HCT116 (cell line): Measurements from ENCODE around the gene UBE2V1. TPM values are rescaled to one million over a fixed set of nuclear protein-coding genes. Genes with fewer than 3 reads are reported as not detected.

Source experiments
- ATAC-seq: fragments of 200-7000 bp; cut with Tn5 transposase; 2 replicates; pipeline ENCODE4 v1.9.1; 2020; ENCODE audit warnings: mild to moderate bottlenecking, moderate library complexity
- BruUV-seq: library from RNA; stranded (reverse); fragments of 400-500 nt; replicated peaks from 2 replicates; lab custom pipeline; 2021; lab: Mats Ljungman, UMichigan
- CTCF ChIA-PET: fragments of 300-600 bp; sonication (Branson Sonifier 250); formaldehyde crosslinking; loops from one replicate; lab custom pipeline; 2021; ENCODE audit warnings: antibody characterized with exemption; lab: Charles Lee
- POLR2A ChIA-PET: fragments of 300-600, 350-600 bp; sonication (Branson Sonifier 250); formaldehyde crosslinking; loops from one replicate; lab custom pipeline; 2021; ENCODE audit warnings: antibody characterized with exemption; lab: Charles Lee
- RAD21 ChIA-PET, 2 experiments: fragments of 300-600 bp; sonication (Branson Sonifier 250); formaldehyde crosslinking; loops; one replicate each; lab custom pipeline; 2023; ENCODE audit warnings: low total read pairs in 2 of 2; ENCODE audit not compliant: uncharacterized antibody in 2 of 2, unreplicated experiment in 2 of 2, low non-redundant PET in 1 of 2; lab: Charles Lee
- DNase-seq: peaks from one replicate; pipeline ENCODE4 v3.0.0-alpha.2; 2010; ENCODE audit warnings: low read depth, low spot score
- H2AFZ ChIP-seq: fragments of 200-600 bp; shearing (Covaris generic), sonication (generic); 2 replicates; pipeline ENCODE4 v1.6.1; 2017; ENCODE audit warnings: low read depth, mixed run types, mixed read lengths, antibody characterized with exemption, low read length; ENCODE audit not compliant: poor library complexity, severe bottlenecking
- H3K27ac ChIP-seq: 2 replicates; pipeline ENCODE4 v1.5.1; 2012; ENCODE audit warnings: low read depth, low read length
- H3K27me3 ChIP-seq: fragments of 200-600 bp; sonication (generic); 2 replicates; pipeline ENCODE4 v1.6.1; 2016; ENCODE audit warnings: mixed run types, low read length, mixed read lengths; ENCODE audit not compliant: insufficient read depth
- H3K36me3 ChIP-seq, 2 experiments: fragments of 200-500 bp in 1 of 2; fragments of 200-600 bp in 1 of 2; sonication (Bioruptor generic) in 1 of 2; sonication (generic) in 1 of 2; 2 replicates each; pipeline versions ENCODE4 v1.5.1 to v1.6.1; 2014 to 2016; ENCODE audit warnings: low read length in 2 of 2, inconsistent platforms in 1 of 2, mixed read lengths in 1 of 2, mixed run types in 1 of 2; ENCODE audit not compliant: insufficient read depth in 2 of 2, control insufficient read depth in 1 of 2
- H3K4me1 ChIP-seq, 2 experiments: fragments of 200-600 bp in 1 of 2; sonication (generic) in 1 of 2; 2 replicates each; pipeline versions ENCODE4 v1.5.1 to v1.6.1; 2012 to 2017; ENCODE audit warnings: low read length in 2 of 2, inconsistent platforms in 1 of 2, mild to moderate bottlenecking in 1 of 2, mixed read lengths in 1 of 2, mixed run types in 1 of 2, moderate library complexity in 1 of 2; ENCODE audit not compliant: insufficient read depth in 2 of 2, control insufficient read depth in 1 of 2
- H3K4me2 ChIP-seq: fragments of 200-600 bp; sonication (generic); 2 replicates; pipeline ENCODE4 v1.6.1; 2017; ENCODE audit warnings: mixed run types, low read length, mixed read lengths
- H3K4me3 ChIP-seq, 2 experiments: fragments of 200-600 bp in 1 of 2; sonication (generic) in 1 of 2; replicated peaks in 1 of 2; 2 replicates each; pipeline ENCODE4 v1.5.1; 2011 to 2016; ENCODE audit warnings: low read length in 2 of 2, control low read depth in 1 of 2, low read depth in 1 of 2, mild to moderate bottlenecking in 1 of 2, mixed read lengths in 1 of 2, mixed run types in 1 of 2
- H3K79me2 ChIP-seq: fragments of 200-600 bp; sonication (generic); 2 replicates; pipeline ENCODE4 v1.6.1; 2017; ENCODE audit warnings: mild to moderate bottlenecking, mixed run types, low read length, moderate library complexity, mixed read lengths; ENCODE audit not compliant: insufficient read depth
- H3K9ac ChIP-seq: fragments of 200-600 bp; sonication (generic); 2 replicates; pipeline ENCODE4 v1.6.1; 2016; ENCODE audit warnings: low read length, mixed read lengths
- H3K9me2 ChIP-seq: fragments of 200-600 bp; sonication (generic), shearing (Covaris generic); 2 replicates; pipeline ENCODE4 v1.6.1; 2017; ENCODE audit warnings: mixed run types, mild to moderate bottlenecking, moderate library complexity; ENCODE audit not compliant: insufficient read depth
- H3K9me3 ChIP-seq, 2 experiments: fragments of 200-500 bp in 1 of 2; fragments of 200-600 bp in 1 of 2; sonication (Bioruptor generic) in 1 of 2; sonication (generic) in 1 of 2; 2 replicates each; pipeline ENCODE4 v1.6.1; 2014 to 2017; ENCODE audit warnings: low read length in 2 of 2, mixed read lengths in 2 of 2, inconsistent platforms in 1 of 2, low read depth in 1 of 2, mild to moderate bottlenecking in 1 of 2, mixed run types in 1 of 2, moderate library complexity in 1 of 2; ENCODE audit not compliant: control insufficient read depth in 1 of 2, insufficient read depth in 1 of 2
- H4K20me1 ChIP-seq: fragments of 200-600 bp; sonication (generic), shearing (Covaris generic); 2 replicates; pipeline ENCODE4 v1.6.1; 2017; ENCODE audit warnings: mixed run types, mild to moderate bottlenecking, moderate library complexity; ENCODE audit not compliant: insufficient read depth
- ATF3 ChIP-seq: IDR thresholded peaks from 2 replicates; pipeline ENCODE4 v1.6.1; 2012
- CEBPB ChIP-seq: IDR thresholded peaks from 2 replicates; pipeline ENCODE4 v1.6.1; 2012; ENCODE audit warnings: low read depth
- CTCF ChIP-seq, 3 experiments: fragments of 200-600 bp in 1 of 3; sonication (generic) in 1 of 3; IDR thresholded peaks in 2 of 3; conservative IDR thresholded peaks in 1 of 3; 2 replicates each; pipeline ENCODE4 v1.5.1; 2012 to 2017; ENCODE audit warnings: low read depth in 2 of 3, low read length in 2 of 3, antibody characterized with exemption in 1 of 3, borderline replicate concordance in 1 of 3, control low read depth in 1 of 3, mild to moderate bottlenecking in 1 of 3, mixed read lengths in 1 of 3, mixed run types in 1 of 3, moderate library complexity in 1 of 3; ENCODE audit not compliant: insufficient read depth in 1 of 3
- EGR1 ChIP-seq: IDR thresholded peaks from 2 replicates; pipeline ENCODE4 v1.6.1; 2012; ENCODE audit warnings: low read depth
- EZH2 ChIP-seq: fragments of 200-600 bp; sonication (generic); IDR thresholded peaks from 2 replicates; pipeline ENCODE4 v1.6.1; 2017; ENCODE audit warnings: antibody characterized with exemption, mixed run types
- EZH2phosphoT487 ChIP-seq: fragments of 200-600 bp; IDR thresholded peaks from 2 replicates; pipeline ENCODE4 v1.6.1; 2018; ENCODE audit warnings: antibody characterized with exemption, borderline replicate concordance
- JUND ChIP-seq: IDR thresholded peaks from 2 replicates; pipeline ENCODE4 v1.6.1; 2012
- MAX ChIP-seq: IDR thresholded peaks from 2 replicates; pipeline ENCODE4 v1.6.1; 2012
- POLR2A ChIP-seq: IDR thresholded peaks from 2 replicates; pipeline ENCODE4 v1.7.0; 2011; ENCODE audit warnings: borderline replicate concordance; ENCODE audit not compliant: insufficient read depth, insufficient read length; ENCODE audit errors: extremely low read depth
- POLR2AphosphoS5 ChIP-seq: IDR thresholded peaks from 2 replicates; pipeline ENCODE4 v1.6.1; 2011; ENCODE audit warnings: mild to moderate bottlenecking, low read depth, low read length, moderate library complexity
- RAD21 ChIP-seq: IDR thresholded peaks from 2 replicates; pipeline ENCODE4 v1.6.1; 2012; ENCODE audit warnings: low read depth, mild to moderate bottlenecking
- REST ChIP-seq: IDR thresholded peaks from 2 replicates; pipeline ENCODE4 v1.6.1; 2012; ENCODE audit warnings: low read depth
- SIN3A ChIP-seq: IDR thresholded peaks from 2 replicates; pipeline ENCODE4 v1.6.1; 2012; ENCODE audit warnings: low read depth
- SP1 ChIP-seq: IDR thresholded peaks from 2 replicates; pipeline ENCODE4 v1.6.1; 2012; ENCODE audit warnings: low read depth
- SRF ChIP-seq: IDR thresholded peaks from 2 replicates; pipeline ENCODE4 v1.6.1; 2012; ENCODE audit warnings: low read depth
- TCF7L2 ChIP-seq: IDR thresholded peaks from 2 replicates; pipeline ENCODE4 v1.7.0; 2011; ENCODE audit warnings: borderline replicate concordance, inconsistent platforms; ENCODE audit not compliant: insufficient read depth, insufficient read length; ENCODE audit errors: extremely low read depth
- YY1 ChIP-seq: IDR thresholded peaks from 2 replicates; pipeline ENCODE4 v1.6.1; 2011; ENCODE audit warnings: low read length, low read depth, moderate library complexity, mild to moderate bottlenecking; ENCODE audit not compliant: insufficient replicate concordance; ENCODE audit errors: extremely low read depth
- ZBTB33 ChIP-seq: IDR thresholded peaks from 2 replicates; pipeline ENCODE4 v1.6.1; 2011; ENCODE audit warnings: mild to moderate bottlenecking, low read length, moderate library complexity; ENCODE audit not compliant: insufficient replicate concordance; ENCODE audit errors: extremely low read depth
- ZFX ChIP-seq: fragments of 450-650 bp; IDR thresholded peaks from 2 replicates; pipeline ENCODE4 v1.6.1; 2017
- ZNF274 ChIP-seq: fragments of 200-500 bp; sonication (Bioruptor generic); IDR thresholded peaks from 2 replicates; pipeline ENCODE4 v1.6.1; 2014; ENCODE audit warnings: mild to moderate bottlenecking, low read depth, low read length, inconsistent platforms
- intact Hi-C: fragments of 100-400 bp; cut with micrococcal nuclease; formaldehyde crosslinking; loops from 2 replicates; pipeline ENCODE4 v1.10.0; 2022
- total RNA-seq: library from RNA; stranded (reverse); gene quantifications from one replicate; pipeline ENCODE4 v1.2.1, GENCODE V29; 2021; ENCODE audit not compliant: unreplicated experiment

UBE2V1 gene
- total RNA-seq, 1 experiment from 2014 or later, result 114 TPM

GRCh38 chr20:50095476-50096078, 17.4 kb downstream of the UBE2V1 start:
- no peak overlapping the region for H3K9ac ChIP-seq
- no peak overlapping the region for H3K4me2 ChIP-seq
- ATAC-seq, result no peak
- no peaks in the 10 kb centered on the region for H3K27me3 ChIP-seq
- POLR2A ChIA-PET, result no interaction called here
- RAD21 ChIA-PET, result no interaction called here
- H3K36me3 ChIP-seq, result peaks cover 22 to 41% of the 10 kb centered on the region in 2 experiments
- no peak overlapping the region for H3K4me3 ChIP-seq
- no peaks in the 10 kb centered on the region for H3K9me2 ChIP-seq
- H4K20me1 ChIP-seq, result 0 out of 2 replicates have a peak, but pooled peaks cover 1% of the 10 kb centered on the region
- no peak overlapping the region for H3K27ac ChIP-seq
- TF ChIP-seq ATF3, result no peak
- no peak for TF ChIP-seq YY1
- no peak for TF ChIP-seq POLR2A
- no peak for TF ChIP-seq SIN3A
- no peak for TF ChIP-seq ZFX
- TF ChIP-seq EZH2, result no peak
- no peak for TF ChIP-seq JUND
- no peak for TF ChIP-seq EZH2phosphoT487
- TF ChIP-seq RAD21, result no peak
- TF ChIP-seq ZBTB33, result no peak
- no peak for TF ChIP-seq ZNF274
- no peak for TF ChIP-seq SP1
- no peak for TF ChIP-seq EGR1
- no peak for TF ChIP-seq CTCF (IDR thresholded peaks at IDR 0.05 in 2 of 3, conservative IDR thresholded peaks at IDR 0.05 in 1 of 3; ENCODE audit: borderline replicate concordance in 1 of 3, insufficient read depth in 1 of 3, low read depth in 2 of 3, low read length in 2 of 3)
- TF ChIP-seq CEBPB, result no peak
- no peak for TF ChIP-seq POLR2AphosphoS5
- TF ChIP-seq REST, result no peak
- no peak for TF ChIP-seq MAX
- TF ChIP-seq SRF, result no peak
- TF ChIP-seq TCF7L2, result no peak
- no peaks in the 10 kb centered on the region for H3K9me3 ChIP-seq
- H2AFZ ChIP-seq, result no peak overlapping the region
- intact Hi-C loops, result no loop called here
- H3K4me1 ChIP-seq, result peaks cover 9 to 12% of the 10 kb centered on the region in 2 experiments
- DNase-seq, result no peak
- no TSS peak for BruUV-seq
- H3K79me2 ChIP-seq, result peaks cover 93% of the 10 kb centered on the region
- CTCF ChIA-PET, result no interaction called here
